ENCODE data around the gene SPSB3.

The SPSB3 gene

DNA sequence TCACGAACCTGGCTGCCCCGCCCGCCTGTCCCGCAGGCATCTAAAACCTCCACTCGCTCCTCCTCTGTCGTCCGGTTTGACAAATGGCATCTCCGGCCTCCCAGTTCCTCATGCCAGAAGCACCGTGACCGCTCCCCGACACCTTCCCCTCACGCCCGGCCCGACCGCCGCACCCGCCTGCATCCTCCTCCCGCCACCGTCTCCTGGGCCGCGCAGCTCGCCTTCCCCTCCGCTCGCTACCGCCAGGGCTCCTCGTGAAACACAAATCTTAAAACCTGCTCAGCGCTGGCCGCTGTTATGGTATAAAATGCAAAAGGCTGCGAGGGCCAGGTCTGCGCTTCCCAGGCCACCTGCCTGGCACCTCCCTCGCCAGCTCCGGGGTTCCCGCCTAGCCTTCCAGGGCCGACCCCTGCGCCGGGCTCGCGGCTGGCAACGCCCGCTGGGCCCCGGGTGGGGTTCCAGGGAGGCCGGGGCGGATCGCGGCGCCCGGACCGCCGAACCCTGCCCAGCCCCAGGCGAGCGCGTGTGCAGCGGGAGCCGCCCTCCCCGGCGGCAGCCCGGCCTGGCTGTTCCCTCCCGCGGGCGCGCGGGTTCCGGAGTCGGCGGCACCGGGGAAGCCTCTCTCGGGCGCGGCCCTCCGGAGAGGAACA lies 488 bp downstream of the SPSB3 start:
- TF ChIP-seq, protein P1, sequence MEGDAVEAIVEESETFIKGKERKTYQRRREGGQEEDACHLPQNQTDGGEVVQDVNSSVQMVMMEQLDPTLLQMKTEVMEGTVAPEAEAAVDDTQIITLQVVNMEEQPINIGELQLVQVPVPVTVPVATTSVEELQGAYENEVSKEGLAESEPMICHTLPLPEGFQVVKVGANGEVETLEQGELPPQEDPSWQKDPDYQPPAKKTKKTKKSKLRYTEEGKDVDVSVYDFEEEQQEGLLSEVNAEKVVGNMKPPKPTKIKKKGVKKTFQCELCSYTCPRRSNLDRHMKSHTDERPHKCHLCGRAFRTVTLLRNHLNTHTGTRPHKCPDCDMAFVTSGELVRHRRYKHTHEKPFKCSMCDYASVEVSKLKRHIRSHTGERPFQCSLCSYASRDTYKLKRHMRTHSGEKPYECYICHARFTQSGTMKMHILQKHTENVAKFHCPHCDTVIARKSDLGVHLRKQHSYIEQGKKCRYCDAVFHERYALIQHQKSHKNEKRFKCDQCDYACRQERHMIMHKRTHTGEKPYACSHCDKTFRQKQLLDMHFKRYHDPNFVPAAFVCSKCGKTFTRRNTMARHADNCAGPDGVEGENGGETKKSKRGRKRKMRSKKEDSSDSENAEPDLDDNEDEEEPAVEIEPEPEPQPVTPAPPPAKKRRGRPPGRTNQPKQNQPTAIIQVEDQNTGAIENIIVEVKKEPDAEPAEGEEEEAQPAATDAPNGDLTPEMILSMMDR (IDR thresholded peaks at IDR 0.05; ENCODE audit: low read depth, low read length) = no peak
- no peak for DNase-seq (ENCODE audit: extremely low read depth, low read depth)

DNA sequence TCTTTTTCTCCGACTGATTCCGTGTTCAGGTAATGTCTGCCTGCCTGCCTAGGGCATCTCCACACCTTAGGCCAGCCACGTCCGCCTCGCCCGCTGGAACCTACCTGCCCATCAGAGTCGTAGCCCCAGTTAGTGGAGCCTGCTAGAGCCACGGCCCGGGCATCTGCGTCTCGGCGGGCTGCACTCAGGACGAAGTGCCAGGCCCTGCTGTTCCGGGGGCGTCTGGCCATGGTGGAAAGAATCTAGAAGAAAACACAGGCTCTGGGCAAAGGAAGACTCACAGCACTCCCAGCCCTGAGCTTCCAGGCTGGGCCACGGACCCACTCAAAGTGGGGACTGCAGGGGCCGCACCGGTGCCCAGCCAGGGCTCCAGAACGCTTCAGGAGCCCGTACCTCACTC lies 1.1 kb downstream of the SPSB3 start:
- TF ChIP-seq, protein P1 (IDR thresholded peaks at IDR 0.05; ENCODE audit: low read depth, low read length) = no peak
- no peak for DNase-seq (ENCODE audit: extremely low read depth, low read depth)

DNA sequence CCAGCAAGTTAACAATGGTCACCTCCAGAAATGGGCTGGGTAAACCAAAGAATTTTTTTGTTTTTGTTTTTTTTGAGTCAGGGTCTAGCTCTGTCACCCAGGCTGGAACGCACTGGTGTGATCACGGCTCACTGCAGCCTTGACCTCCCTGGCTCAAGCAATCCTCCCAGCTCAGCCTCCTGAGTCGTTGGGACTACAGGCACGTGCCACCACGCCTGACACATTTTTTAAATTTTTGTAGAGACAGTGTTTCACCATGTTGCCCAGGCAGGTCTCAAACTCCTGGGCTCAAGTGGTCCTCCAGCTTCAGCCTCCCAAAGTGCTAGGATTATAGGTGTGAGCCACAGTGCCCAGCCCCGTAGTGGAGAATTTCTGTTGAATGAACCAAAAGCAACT lies 1.7 kb downstream of the SPSB3 start:
- TF ChIP-seq, protein P1 (IDR thresholded peaks at IDR 0.05; ENCODE audit: low read depth, low read length) = no peak
- DNase-seq (ENCODE audit: extremely low read depth, low read depth) = no peak

DNA sequence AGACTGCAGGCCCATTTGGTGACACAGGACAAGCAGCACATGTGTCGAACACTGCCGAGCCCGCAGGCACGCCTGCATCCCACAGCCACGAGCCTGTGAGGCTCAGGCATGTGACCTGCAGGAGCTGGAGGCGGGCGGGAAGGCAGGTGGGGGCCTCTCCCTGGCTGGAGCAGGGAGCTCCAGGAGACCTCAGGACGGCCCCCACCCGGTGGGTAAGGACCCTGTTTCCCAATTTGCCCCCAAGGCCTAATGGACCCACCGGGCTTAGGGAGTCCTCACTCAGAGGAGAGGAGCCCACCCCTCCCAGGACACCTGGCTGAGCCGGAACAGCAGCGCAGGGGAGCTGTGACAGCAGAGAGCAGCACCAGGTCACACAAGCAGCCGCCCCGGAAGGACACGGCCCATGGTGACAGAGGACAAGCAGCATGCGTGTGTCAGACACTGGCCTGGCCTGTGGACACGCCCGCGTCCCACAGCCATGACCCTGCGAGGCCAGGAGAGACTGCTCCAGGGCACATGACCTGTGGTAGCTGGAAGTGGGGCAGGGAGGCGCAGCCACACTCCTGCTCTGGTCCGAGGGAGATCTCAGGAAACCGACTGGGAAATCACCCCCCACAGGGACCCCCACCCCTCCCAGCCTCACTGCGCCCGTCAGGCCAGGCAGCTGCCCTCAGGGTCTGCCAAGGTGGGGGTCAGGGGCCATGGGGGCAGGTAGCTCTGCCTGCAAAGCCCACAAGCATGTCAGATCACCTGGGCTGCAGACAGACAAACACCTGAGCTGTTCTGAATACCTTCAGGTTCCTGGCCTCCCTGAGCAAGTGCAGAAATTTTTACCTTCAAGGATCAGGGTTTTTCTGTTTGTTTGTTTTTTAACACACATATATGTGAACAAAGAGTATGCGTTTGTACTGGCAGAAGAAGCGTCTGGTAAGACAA lies 2.4 kb downstream of the SPSB3 start:
- no peak for DNase-seq (ENCODE audit: extremely low read depth, low read depth)
- TF ChIP-seq, protein P1 (IDR thresholded peaks at IDR 0.05; ENCODE audit: low read depth, low read length) = no peak

DNA sequence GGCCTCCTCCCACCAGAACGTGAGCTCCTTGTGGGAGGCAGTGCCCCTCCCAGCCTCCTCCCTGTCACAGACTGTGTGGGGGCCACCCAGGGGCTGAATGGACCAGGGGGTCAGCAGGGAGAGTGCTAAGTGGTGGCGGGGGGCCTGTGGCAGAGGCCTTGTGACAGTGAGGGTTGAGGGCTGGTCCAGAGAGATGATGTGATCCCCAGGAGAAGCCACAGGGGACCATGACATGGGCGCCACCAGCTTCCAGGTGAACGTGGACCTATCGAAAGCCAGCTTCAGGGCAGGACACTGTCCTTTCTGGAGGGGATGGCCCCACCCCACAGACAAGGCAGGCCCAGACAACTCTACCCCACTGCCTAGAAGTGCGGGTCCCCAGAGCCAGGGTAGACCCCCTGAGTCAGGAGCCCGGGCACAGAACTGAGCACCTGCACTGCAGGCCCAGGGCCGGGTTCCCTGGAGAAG lies 3.1 kb downstream of the SPSB3 start:
- TF ChIP-seq, protein P1 (IDR thresholded peaks at IDR 0.05; ENCODE audit: low read depth, low read length) = no peak
- no peak for DNase-seq (ENCODE audit: extremely low read depth, low read depth)

DNA sequence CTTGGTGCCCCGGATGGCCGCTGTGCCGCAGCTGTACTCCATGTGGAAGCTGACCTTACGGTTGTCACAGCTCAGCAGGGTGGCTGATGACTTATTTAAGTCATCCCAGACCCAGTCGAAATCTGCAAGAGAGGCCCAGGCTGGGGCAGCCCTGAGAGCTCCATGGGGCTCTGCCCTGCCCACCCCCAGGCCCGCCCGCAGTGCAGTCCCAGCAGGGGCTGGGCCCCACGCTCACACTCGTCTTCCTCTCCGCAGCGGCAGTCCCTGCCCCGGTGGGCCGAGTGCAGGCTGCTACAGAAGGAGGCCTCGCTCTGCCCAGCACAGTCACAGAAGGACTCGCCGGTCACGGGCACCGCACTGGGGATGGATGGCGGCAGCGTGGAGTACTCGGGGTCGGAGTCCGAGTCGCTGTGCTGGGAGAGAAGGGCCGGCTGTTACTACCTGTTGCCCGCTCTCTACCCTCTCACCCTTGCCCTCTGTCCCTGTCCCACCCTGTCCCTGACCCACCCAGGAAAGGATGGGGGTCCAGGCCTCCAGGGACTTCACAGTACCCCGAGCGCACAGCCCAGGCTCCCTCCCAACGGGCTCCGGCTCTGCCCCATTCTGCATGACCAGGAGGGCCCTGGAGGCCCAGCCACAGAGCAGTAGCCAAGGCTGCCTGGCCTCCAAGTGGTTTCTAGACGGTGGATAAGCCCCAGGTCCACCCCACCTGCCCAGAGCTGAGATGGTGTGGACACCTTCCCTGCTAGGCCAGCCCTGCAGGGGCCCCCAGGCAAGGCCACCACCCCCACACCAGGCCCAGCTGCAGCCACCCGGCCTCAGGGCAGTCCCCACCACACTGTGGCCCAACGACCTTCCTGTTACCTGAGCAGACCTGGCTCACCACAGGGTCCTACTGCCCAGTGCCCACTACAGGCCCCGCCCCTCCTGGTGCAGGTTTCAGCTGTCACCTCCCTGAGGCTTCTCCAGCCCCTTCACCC lies 3.9 kb downstream of the SPSB3 start:
- TF ChIP-seq, protein P1 (IDR thresholded peaks at IDR 0.05; ENCODE audit: low read depth, low read length) = no peak
- DNase-seq (ENCODE audit: extremely low read depth, low read depth) = no peak

Data from AG09319 (cell line).